Thoracic aorta (tissue), 2 donors: ENCODE measurements around the gene CCT8. TPM values are rescaled to one million over a fixed set of nuclear protein-coding genes. Genes with fewer than 3 reads are reported as not detected.
A peak's percentile ranks its signal among the peaks of the same experiment; 100 is the strongest.

Source experiments
- ATAC-seq: fragments of 150-250 bp; one replicate; pipeline ENCODE4 v1.8.0; 2017; ENCODE audit warnings: low read depth; ENCODE audit not compliant: insufficient number of reproducible peaks, low FRiP score
- DNase-seq: peaks from one replicate; pipeline ENCODE4 v3.0.0-alpha.2; 2020; ENCODE audit warnings: low spot score
- H3K27ac ChIP-seq, 2 donors: fragments of 200-600 bp; sonication (generic); 1 replicate in 1 of 2; 2 replicates in 1 of 2; pipeline ENCODE4 v1.5.1; 2016; ENCODE audit warnings: mild to moderate bottlenecking in 2 of 2, moderate library complexity in 2 of 2
- H3K27me3 ChIP-seq: fragments of 200-600 bp; sonication (generic); replicated peaks from 2 replicates; pipeline ENCODE4 v1.6.0; 2016; ENCODE audit warnings: mild to moderate bottlenecking; ENCODE audit not compliant: insufficient read depth
- H3K36me3 ChIP-seq: fragments of 200-600 bp; sonication (generic); one replicate; pipeline ENCODE4 v1.5.1; 2016
- H3K4me1 ChIP-seq, 2 donors: fragments of 200-600 bp; sonication (generic); 1 replicate in 1 of 2; 2 replicates in 1 of 2; pipeline versions ENCODE4 v1.5.1 to v1.6.0; 2016; ENCODE audit warnings: low read depth in 2 of 2, mild to moderate bottlenecking in 1 of 2; ENCODE audit not compliant: control insufficient read depth in 1 of 2
- H3K4me3 ChIP-seq: fragments of 200-600 bp; sonication (generic); 2 replicates; pipeline ENCODE4 v1.5.1; 2016; ENCODE audit warnings: mild to moderate bottlenecking
- H3K9me3 ChIP-seq: fragments of 200-600 bp; sonication (generic); 2 replicates; pipeline ENCODE4 v1.5.1; 2016
- total RNA-seq, 2 donors: library from RNA; depleted of rRNA; stranded (reverse); fragments of >200 nt; gene quantifications; one replicate each; pipeline versions ENCODE4 v1.1.0 to v1.2.3, GENCODE V29; 2016
- TF ChIP-seq, protein P1 (sequence below): fragments of 200-600 bp; sonication (generic); IDR thresholded peaks from one replicate; pipeline ENCODE4 v1.5.1; 2019; ENCODE audit warnings: antibody characterized with exemption

The CCT8 gene
- total RNA-seq, 2 donors from 2014 or later, result 76.9 to 110 TPM

DNA sequence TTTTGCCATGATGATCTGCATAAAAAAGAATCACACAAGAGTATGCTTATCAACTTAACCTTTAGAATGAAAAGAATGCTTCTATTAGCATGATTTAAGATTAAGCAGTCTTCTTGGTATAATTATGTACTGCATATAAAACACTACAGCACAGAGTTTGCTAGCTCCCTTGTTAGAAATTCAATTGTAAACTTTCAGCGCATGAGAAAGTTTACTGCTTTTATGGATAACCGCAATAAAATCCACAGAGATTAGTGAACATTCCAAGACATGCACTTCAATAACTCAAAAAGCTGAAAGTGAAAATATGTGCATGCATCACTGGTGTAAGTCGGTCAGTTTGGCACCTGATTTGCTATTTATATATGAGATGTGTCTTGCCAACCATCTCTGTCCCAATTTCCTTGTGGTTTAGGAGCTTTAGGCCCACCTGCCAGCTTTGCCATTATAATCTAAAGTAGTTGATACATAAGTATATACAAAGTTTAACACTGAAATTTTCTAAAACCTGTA lies 16.9 kb downstream of the CCT8 start:
- peaks cover 37% of the 10 kb centered on the region for H3K36me3 ChIP-seq

DNA sequence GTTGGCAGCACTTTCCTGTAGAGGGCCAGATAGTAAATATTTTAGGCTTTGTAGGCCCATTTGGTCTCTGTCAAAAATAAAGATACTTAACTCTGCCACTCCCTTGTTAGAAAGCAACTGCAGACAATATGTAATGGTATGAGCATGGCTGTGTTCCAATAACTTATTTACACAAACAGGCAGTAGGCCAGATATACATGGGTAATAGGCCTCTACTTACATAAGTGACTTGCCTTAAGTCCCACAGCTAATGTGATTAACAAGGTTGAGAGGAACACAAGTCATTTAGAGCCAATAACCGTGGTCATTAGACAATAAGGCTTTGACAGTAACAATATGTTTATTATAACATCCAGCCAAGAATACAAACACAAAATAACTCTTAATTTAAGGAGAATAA lies 17.4 kb downstream of the CCT8 start:
- ATAC-seq (no peak), DNase-seq (no peak)
- peaks cover 8 to 13% of the 10 kb centered on the region in 2 donors for H3K4me1 ChIP-seq
- peak overlapping the region in 1 of 2 donors; percentile 6 for H3K27ac ChIP-seq
- H3K9me3 ChIP-seq, result no peaks in the 10 kb centered on the region
- H3K27me3 ChIP-seq, result no peaks in the 10 kb centered on the region
- no peak overlapping the region for H3K4me3 ChIP-seq
- H3K36me3 ChIP-seq, result peaks cover 36% of the 10 kb centered on the region
- TF ChIP-seq, protein P1, sequence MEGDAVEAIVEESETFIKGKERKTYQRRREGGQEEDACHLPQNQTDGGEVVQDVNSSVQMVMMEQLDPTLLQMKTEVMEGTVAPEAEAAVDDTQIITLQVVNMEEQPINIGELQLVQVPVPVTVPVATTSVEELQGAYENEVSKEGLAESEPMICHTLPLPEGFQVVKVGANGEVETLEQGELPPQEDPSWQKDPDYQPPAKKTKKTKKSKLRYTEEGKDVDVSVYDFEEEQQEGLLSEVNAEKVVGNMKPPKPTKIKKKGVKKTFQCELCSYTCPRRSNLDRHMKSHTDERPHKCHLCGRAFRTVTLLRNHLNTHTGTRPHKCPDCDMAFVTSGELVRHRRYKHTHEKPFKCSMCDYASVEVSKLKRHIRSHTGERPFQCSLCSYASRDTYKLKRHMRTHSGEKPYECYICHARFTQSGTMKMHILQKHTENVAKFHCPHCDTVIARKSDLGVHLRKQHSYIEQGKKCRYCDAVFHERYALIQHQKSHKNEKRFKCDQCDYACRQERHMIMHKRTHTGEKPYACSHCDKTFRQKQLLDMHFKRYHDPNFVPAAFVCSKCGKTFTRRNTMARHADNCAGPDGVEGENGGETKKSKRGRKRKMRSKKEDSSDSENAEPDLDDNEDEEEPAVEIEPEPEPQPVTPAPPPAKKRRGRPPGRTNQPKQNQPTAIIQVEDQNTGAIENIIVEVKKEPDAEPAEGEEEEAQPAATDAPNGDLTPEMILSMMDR, result no peak

More for the DNA sequence above, 16.9 kb downstream of the CCT8 start:
- ATAC-seq (no peak), DNase-seq (no peak)
- H3K4me3 ChIP-seq, result no peak overlapping the region
- no peaks in the 10 kb centered on the region for H3K9me3 ChIP-seq
- no peaks in the 10 kb centered on the region for H3K27me3 ChIP-seq
- TF ChIP-seq, protein P1, result no peak
- peaks cover 8 to 13% of the 10 kb centered on the region in 2 donors for H3K4me1 ChIP-seq
- peak overlapping the region in 1 of 2 donors; percentile 6 for H3K27ac ChIP-seq

DNA sequence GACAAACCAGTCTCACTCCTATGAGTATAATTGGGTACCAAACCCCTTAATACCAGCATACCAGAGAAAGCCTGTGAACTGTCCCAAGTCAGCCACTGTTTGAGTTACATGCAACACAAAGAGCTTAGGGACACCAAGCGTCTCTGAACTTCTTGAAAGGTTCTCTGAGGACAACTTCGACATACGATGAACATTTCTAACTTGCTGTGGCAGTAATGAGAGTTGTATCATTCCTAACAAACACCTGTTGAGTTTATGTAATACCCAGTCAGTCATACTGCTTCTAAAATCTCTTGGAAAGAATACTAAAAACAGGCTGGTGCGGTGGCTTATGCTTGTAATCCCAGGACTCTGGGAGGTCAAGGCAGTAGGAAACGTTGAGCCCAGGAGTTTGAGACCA lies 18.4 kb downstream of the CCT8 start:
- DNase-seq (no peak), ATAC-seq (no peak)
- H3K36me3 ChIP-seq, result peaks cover 32% of the 10 kb centered on the region
- no peaks in the 10 kb centered on the region for H3K27me3 ChIP-seq
- H3K27ac ChIP-seq, result peak overlapping the region in 1 of 2 donors; percentile 42
- peaks cover 8 to 13% of the 10 kb centered on the region in 2 donors for H3K4me1 ChIP-seq
- TF ChIP-seq, protein P1, result no peak
- no peak overlapping the region for H3K4me3 ChIP-seq
- no peaks in the 10 kb centered on the region for H3K9me3 ChIP-seq

DNA sequence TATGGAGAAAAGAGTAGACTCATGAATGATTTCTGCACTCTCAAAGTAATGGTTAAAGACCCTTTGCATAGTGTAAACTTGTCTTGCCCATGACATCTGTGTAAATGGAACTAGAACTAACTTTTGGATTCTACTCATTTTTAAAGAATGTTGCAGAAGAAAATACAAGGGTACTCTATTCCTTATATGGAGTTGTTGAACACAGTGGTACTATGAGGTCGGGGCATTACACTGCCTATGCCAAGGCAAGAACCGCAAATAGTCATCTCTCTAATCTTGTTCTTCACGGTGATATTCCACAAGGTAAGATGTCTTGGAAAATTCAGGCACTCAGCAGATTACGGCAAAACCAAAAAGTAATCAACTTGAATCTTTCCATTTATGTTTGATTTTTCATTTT lies 19.8 kb downstream of the CCT8 start:
- Histone ChIP-seq H3K27ac (peak overlapping the region; percentile 63 to 81), H3K9me3 (no peaks in the 10 kb centered on the region), H3K36me3 (peaks cover 30% of the 10 kb centered on the region), H3K27me3 (no peaks in the 10 kb centered on the region), H3K4me1 (peaks cover 8 to 13% of the 10 kb centered on the region in 2 donors), H3K4me3 (no peak overlapping the region)
- TF ChIP-seq, protein P1, result no peak
- DNase-seq, result no peak
- no peak for ATAC-seq

DNA sequence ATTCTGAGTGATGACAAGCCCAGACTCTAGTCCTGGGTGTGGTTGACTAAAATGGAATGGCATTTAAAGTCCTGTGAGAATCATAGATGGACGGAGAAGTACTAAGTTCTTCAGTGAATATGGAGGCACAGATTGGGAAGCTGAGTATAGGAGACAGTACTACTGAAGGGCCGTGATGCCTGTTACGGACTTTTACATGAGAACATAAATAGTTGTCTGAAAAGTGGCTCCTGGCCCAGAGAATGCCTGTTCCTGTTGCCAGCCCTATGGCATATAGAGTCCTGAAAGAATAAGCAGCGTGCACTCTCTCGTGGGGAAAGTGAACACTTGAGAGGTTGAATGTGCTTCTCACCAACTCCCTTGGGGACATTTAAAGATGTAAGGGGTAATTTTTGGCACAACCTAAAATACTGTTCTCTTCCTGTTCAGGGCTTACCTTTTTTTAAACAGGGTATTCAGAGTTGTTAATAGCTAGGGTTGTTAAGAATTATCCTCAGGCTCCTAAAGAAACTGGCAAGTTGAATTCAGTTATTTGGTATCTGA lies 20.4 kb downstream of the CCT8 start:
- peaks cover 27% of the 10 kb centered on the region for H3K36me3 ChIP-seq
- no peaks in the 10 kb centered on the region for H3K27me3 ChIP-seq
- peaks cover 8 to 13% of the 10 kb centered on the region in 2 donors for H3K4me1 ChIP-seq
- H3K4me3 ChIP-seq, result no peak overlapping the region
- no peak for DNase-seq
- H3K27ac ChIP-seq, result peak overlapping the region; percentile 63 to 81
- no peak for ATAC-seq
- TF ChIP-seq, protein P1, result no peak
- no peaks in the 10 kb centered on the region for H3K9me3 ChIP-seq
